Activated CD8-positive, alpha-beta memory T cell treated with anti-CD3 and anti-CD28 coated beads, Interleukin-2, amount 10 ng/mL, durations not matched to agents 7 days and 5 days (primary cell): Measurements from ENCODE around the gene TGFB1I1. TPM values are rescaled to one million over a fixed set of nuclear protein-coding genes. Genes with fewer than 3 reads are reported as not detected.

Experiments
- total RNA-seq, 2 experiments: library from RNA; stranded (reverse); gene quantifications; one replicate each; pipeline ENCODE4 v1.2.3, GENCODE V29; 2021

TGFB1I1 gene
- total RNA-seq, 2 experiments from 2014 or later: 0.67 to 1.0 TPM

Other genes starting within 250 kb of the TGFB1I1 start
- 10 to 100 TPM in 1 of 2 experiments, 1 to 10 TPM in 1; 8.0 to 24.1 TPM for gene ITGAM, start 212.2 kb upstream of the TGFB1I1 start, total RNA-seq
- gene ITGAX, start 117.0 kb upstream of the TGFB1I1 start, total RNA-seq: 10 to 100 TPM; 56.8 to 62.0 TPM
- gene ITGAD, start 78.8 kb upstream of the TGFB1I1 start, total RNA-seq: under 1 TPM; 0.09 to 0.23 TPM
- not detected for gene COX6A2, start 43.8 kb upstream of the TGFB1I1 start, total RNA-seq
- under 1 TPM; 0.16 to 0.29 TPM for gene ZNF843, start 29.4 kb upstream of the TGFB1I1 start, total RNA-seq
- gene ARMC5, start 12.7 kb upstream of the TGFB1I1 start, total RNA-seq: 10 to 100 TPM; 19.2 to 22.2 TPM
- not detected for gene SLC5A2, start 11.0 kb downstream of the TGFB1I1 start, total RNA-seq
- 10 to 100 TPM; 32.8 to 37.7 TPM for gene RUSF1, start 36.2 kb downstream of the TGFB1I1 start, total RNA-seq
- gene AHSP, start 55.7 kb downstream of the TGFB1I1 start, total RNA-seq: not detected